GM19023 (cell line): ENCODE measurements around the gene WDFY4.

Experiments
- ATAC-seq: cut with Tn5 transposase; IDR thresholded peaks from one replicate; pipeline ENCODE4 v1.9.1; 2021; ENCODE audit warnings: mild to moderate bottlenecking, moderate library complexity; ENCODE audit not compliant: unreplicated experiment

Gene WDFY4

GRCh38 chr10:48767373-48768143, 82.9 kb downstream of the WDFY4 start:
- no peak for ATAC-seq

- no peak for ATAC-seq
Measured at GRCh38 chr10:48768144-48768766, 83.6 kb downstream of the WDFY4 start.

GRCh38 chr10:48768926-48769325, 84.3 kb downstream of the WDFY4 start:
- ATAC-seq, result no peak

DNA sequence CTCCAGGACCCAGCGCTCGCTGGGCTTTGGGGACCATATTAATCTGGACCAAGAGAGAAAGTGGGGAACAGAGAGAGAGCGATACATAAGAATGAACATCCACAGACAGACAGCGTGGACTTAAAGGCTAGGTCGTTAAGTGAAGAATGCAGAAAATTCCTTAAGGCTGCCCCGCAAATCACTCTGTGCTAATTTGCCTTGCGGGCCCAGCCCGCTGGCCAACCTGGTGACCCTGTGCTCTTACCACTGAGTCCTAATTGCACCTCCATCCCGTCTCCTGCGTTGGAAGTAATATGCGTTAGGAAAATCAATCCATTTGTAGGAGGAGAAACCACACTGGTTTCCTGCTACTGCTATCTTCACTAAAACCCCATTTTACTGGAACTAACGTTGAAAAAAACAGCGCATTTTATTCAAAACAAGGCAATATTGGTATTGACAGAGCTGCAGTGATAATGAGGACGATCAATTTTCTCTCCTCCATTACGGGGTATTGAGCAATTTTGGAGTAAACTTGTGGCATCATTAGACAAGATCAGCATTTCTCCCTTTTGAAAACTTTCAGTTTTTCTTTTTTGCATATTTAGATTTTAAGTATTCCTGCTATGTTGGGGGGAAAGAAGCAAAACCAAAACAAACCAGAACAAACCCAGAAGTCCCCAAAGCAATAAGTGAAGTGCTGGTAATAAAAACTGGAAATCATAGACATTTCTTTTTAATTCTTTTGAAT, 85.2 kb downstream of the WDFY4 start:
- no peak for ATAC-seq

GRCh38 chr10:48770561-48771089, 86.0 kb downstream of the WDFY4 start:
- no peak for ATAC-seq

GRCh38 chr10:48771234-48771633, 86.6 kb downstream of the WDFY4 start:
- ATAC-seq, result no peak

DNA sequence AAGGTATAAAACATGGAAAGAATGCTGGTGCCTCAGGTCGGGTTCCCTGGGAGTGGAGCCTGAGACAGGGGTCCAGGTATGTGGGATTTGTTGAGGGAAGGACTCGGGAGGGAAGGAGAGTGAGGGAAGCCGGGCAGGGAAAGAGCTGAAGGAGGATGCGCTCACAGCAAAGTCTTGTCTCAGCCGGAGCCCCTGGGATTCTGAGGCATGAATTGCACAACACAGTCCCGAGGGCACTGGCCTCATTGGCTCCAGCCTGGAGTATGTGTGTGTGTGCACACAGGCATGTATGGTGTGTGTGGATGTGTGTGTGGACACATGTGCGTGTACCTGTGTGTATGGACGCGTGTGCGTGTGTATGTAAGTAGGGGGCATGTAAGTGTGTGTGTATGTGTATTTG, 87.4 kb downstream of the WDFY4 start:
- ATAC-seq, result no peak

- no peak for ATAC-seq
Measured at GRCh38 chr10:48773580-48773979, 88.9 kb downstream of the WDFY4 start.

DNA sequence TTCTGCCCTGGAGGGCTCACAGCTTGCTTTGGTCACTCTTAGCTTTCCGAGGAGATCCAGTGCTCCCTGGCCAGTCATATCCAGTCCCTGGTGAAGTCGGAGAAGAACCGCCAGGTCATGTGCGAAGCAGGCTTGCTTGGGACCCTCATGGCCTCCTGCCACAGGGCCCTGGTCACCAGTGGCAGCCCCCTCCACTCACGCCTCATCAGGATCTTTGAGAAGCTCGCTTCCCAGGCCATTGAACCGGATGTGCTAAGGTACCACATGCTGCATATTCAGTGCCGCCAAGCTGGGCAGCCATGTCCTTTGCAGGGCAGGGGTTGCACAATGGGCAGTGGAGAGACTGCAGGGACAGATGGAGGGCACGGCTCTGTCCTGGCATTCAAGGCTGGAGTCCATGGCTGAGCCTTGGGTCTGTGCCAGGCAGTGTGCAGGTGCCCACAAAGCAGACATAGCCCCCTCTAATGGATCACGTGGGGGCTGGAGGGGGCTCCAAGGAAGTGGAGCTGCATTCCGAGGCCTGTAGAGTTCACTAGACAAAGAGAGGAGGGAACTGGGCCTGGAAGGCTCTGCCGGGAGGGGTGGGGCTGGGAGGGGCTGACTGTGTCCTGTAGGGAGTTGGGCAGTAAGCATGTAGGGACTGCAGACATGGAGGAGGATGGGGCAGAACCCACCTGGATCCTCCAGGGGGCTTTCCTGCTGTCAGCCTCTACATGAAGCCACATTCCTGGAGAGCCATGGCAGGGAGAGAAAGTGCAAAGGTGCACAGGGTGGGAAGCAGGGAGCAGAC, 89.9 kb downstream of the WDFY4 start:
- no peak for ATAC-seq

DNA sequence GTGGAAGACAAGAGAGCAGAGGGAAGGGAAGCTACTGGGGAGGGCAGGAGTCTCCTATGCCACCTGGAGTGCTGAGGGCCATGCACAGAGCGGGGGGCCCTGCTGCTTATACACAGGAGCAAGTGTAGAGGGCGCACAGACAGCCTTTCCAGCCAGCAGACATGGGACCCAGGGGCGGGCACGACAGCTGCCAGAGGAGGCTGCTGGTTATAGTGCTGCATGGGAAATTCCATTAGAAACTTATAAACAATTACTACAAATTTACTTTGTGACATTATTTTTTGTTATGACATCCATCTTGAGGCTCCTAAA, 90.5 kb downstream of the WDFY4 start:
- no peak for ATAC-seq

GRCh38 chr10:48776005-48776522, 91.4 kb downstream of the WDFY4 start:
- ATAC-seq, result no peak

DNA sequence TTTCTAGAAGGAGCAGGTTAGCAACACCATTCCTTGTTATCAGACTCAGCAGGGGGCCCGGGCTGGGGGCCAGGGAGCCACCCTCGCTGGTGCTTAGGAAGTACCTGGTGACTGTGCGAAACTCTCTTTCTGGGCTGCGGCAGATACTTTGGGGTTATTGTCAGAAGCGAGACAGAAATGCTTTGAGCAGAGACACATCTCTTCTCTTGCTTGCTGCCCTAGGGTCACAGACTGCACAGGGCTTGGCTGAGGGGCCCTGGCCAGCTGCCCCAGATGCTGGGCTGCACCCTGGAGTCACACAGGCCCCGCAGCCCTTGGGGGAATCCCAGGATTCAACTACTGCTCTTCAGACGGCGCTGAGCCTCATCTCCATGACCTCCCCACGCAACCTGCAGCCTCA, 91.9 kb downstream of the WDFY4 start:
- no peak for ATAC-seq

DNA sequence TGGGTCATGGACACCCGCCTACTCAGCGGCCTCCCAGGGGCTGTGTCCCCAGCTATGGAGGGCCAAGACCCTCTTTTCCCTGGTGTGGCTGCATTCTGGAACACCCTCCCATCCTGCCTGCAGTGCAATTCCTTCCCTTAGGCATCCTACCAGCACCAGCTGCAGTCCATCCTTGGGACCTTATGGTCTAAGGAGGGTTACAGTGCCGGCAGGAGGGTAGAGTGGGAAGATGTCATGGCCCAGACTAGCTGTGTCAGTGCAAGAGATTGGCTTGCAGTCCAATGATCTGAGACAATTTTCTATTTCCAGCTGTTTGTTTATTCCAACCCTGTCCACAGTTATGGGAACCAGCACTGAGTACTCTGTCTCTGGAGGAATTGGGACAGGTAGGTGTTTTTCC, 92.4 kb downstream of the WDFY4 start:
- ATAC-seq, result no peak

DNA sequence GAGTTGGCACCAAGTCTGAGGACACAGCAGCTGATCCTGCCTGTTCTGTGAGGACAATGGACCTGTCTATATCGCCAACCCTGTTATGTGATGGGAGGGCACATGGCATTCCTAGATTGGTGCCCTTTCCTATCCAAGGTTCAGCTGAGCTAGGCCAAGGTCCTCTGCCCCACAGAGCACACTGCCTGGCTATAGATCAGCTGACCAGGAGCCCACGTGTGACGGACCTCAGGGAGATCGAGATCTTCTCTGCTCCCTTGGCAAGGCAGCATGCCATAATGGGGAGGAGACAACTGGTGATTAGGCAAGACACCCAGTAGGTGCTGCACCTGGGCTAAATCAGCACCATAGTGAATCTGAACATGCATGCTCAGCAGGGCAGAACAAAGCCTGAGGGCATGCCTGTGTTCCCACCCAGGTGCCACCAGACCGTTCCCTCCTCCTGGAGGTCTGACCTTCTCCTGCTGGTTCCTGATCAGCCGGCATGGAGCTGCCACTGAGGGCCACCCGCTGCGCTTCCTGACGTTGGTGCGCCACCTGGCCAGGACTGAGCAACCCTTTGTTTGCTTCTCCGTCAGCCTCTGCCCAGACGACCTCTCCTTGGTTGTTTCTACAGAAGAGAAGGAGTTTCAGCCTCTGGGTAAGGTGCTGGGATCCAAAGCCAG, 93.7 kb downstream of the WDFY4 start:
- no peak for ATAC-seq

GRCh38 chr10:48779077-48779476, 94.4 kb downstream of the WDFY4 start:
- ATAC-seq, result no peak

DNA sequence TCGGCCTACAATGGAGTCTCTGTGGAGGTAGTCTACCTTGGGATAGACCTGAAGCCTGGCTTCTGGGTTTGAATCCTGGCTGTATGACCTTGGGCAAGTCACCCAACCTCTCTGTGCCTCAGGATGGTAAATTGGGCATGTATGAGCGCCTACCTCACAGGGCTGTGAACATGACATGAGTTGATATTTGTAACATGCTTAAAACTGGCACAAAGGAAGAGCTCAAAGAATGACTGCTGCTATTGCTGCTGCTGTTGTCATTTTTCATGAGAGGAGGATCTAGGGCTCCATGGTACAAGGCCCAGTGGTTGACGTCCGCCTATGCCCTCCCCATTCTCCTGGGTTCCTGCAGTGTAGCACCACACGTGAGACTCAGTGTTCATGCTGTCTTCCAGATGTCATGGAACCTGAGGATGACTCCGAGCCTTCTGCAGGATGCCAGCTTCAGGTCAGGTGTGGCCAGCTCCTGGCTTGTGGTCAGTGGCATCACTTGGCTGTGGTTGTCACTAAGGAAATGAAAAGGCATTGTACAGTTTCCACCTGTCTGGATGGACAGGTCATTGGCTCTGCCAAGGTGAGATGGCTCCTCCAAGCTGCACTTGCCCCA, 95.0 kb downstream of the WDFY4 start:
- no peak for ATAC-seq

DNA sequence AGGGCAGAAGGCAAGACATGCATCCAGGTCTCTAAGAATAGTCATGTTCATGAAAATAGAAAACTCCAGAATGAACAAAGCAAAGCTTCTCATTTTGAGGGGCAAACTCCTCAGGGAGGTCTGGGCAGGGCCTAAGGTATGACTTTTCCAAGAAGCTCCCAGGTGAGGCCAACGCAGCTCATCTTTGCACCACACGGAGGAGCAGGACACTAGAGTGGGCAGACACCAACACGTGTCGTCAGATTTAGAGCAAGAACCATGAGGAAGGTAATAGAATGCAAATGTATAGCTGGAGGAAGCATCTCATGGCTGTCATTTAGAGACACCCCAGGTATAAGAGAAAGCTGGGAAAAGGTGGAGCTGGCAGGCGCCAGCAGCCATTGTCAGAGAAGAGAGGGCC, 95.7 kb downstream of the WDFY4 start:
- ATAC-seq, result no peak

GRCh38 chr10:48782386-48782785, 97.7 kb downstream of the WDFY4 start:
- no peak for ATAC-seq

DNA sequence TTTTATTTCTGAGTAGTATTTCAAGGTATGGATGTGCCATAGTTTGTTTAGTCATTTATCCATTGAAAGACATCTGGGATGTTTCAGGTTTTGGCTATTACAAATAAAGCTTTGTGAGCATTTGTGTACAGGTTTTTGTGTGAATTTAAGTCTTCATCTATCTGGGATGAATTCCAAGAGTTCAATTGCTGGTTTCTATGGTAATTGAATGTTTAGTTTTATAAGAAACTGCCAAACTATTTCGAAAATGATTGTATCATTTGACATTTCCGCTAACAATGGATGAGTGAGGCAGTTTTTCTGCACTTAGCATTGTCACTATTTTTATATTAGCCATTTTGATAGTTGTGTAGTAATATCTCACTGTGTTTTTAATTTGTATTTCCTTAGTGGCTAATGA, 99.4 kb downstream of the WDFY4 start:
- ATAC-seq, result no peak

- no peak for ATAC-seq
Measured at GRCh38 chr10:48785796-48786195, 101.1 kb downstream of the WDFY4 start.
